Measurements from ENCODE around the gene H2BW2.

Gene H2BW2

GRCh38 chrX:104085477-104085876 is 45.7 kb downstream of the H2BW2 start:
- TF ChIP-seq CTCF (IDR thresholded peaks at IDR 0.05; ENCODE audit: control insufficient read depth, insufficient read depth, low read depth, low read length, missing control alignments), result no peak
- no peak overlapping the region for H3K4me3 ChIP-seq (ENCODE audit: control insufficient read depth, low read depth, low read length)
- no peak for DNase-seq (ENCODE audit: low read depth)

- no peak for DNase-seq (ENCODE audit: low read depth)
- TF ChIP-seq CTCF (IDR thresholded peaks at IDR 0.05; ENCODE audit: control insufficient read depth, insufficient read depth, low read depth, low read length, missing control alignments), result no peak
- no peak overlapping the region for H3K4me3 ChIP-seq (ENCODE audit: control insufficient read depth, low read depth, low read length)
These were observed 46.2 kb downstream of the H2BW2 start for GRCh38 chrX:104085919-104086318.
